ENCODE results near the gene STRADA. TPM values are rescaled to one million over a fixed set of nuclear protein-coding genes. Genes with fewer than 3 reads are reported as not detected.

Gene STRADA
- total and polyA plus RNA-seq, 8 donors, result 28.1 to 87.5 (median 80.6) TPM

DNA sequence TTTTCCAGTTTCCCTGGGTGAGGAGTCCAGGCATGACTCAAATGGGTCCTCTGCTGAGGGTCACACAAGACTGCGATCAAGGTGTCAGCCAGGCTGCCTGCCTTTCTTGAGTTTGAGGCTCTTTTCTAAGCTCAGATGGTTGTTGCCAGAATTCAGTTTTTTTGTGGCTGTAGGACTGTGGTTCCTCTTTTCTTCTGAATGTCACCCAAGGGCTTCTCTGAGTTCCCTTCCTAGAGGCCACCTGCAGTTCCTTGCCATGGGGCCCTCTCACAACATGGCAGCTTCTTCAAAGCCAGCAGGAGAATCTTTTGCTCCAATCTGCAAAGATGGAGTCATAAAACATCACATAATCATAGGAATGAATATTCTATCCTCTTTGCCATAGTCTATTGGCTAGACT is 59.2 kb downstream of the STRADA start:
- intact Hi-C loops (cut with DNase I), result no loop called here
- DNase-seq (no peak), ATAC-seq (no peak)
- H3K27ac ChIP-seq, result peak overlapping the region in 1 of 2 donors; percentile 41
- no peak overlapping the region for H3K4me3 ChIP-seq
- TF ChIP-seq, protein P1, sequence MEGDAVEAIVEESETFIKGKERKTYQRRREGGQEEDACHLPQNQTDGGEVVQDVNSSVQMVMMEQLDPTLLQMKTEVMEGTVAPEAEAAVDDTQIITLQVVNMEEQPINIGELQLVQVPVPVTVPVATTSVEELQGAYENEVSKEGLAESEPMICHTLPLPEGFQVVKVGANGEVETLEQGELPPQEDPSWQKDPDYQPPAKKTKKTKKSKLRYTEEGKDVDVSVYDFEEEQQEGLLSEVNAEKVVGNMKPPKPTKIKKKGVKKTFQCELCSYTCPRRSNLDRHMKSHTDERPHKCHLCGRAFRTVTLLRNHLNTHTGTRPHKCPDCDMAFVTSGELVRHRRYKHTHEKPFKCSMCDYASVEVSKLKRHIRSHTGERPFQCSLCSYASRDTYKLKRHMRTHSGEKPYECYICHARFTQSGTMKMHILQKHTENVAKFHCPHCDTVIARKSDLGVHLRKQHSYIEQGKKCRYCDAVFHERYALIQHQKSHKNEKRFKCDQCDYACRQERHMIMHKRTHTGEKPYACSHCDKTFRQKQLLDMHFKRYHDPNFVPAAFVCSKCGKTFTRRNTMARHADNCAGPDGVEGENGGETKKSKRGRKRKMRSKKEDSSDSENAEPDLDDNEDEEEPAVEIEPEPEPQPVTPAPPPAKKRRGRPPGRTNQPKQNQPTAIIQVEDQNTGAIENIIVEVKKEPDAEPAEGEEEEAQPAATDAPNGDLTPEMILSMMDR (IDR thresholded peaks at IDR 0.05), result no peak
- H3K9me3 ChIP-seq, result no peaks in the 10 kb centered on the region
- H3K27me3 ChIP-seq, result no peaks in the 10 kb centered on the region
- peaks cover 8 to 40% of the 10 kb centered on the region in 2 donors for H3K4me1 ChIP-seq
- peaks cover 0 to 78% of the 10 kb centered on the region in 2 donors for H3K36me3 ChIP-seq

DNA sequence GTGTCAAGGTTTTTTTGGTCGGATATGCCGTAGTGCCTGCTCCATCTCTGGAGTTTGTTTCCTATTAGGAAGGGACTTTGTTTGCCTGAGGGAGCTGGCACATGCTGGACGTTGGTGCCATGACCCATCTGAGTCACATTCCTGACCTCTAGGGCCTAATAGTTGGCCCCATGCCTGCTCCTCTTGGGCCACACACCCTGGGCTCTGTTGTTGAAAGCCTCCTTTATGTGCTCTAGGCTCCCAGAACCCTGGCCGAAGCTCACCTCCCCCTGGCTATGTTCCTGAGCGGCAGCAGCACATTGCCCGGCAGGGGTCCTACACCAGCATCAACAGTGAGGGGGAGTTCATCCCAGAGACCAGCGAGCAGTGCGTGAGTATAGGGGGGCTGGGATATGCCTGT is 60.1 kb downstream of the STRADA start:
- H3K36me3 ChIP-seq, result peaks cover 0 to 80% of the 10 kb centered on the region in 2 donors
- DNase-seq (no peak), ATAC-seq (peak; percentile 59)
- no peaks in the 10 kb centered on the region for H3K9me3 ChIP-seq
- peak overlapping the region; percentile 16 to 41 for H3K27ac ChIP-seq
- no peaks in the 10 kb centered on the region for H3K27me3 ChIP-seq
- TF ChIP-seq, protein P1 (IDR thresholded peaks at IDR 0.05), result no peak
- intact Hi-C loops (cut with DNase I), result no loop called here
- H3K4me1 ChIP-seq, result peaks cover 12 to 49% of the 10 kb centered on the region in 2 donors
- no peak overlapping the region for H3K4me3 ChIP-seq

DNA sequence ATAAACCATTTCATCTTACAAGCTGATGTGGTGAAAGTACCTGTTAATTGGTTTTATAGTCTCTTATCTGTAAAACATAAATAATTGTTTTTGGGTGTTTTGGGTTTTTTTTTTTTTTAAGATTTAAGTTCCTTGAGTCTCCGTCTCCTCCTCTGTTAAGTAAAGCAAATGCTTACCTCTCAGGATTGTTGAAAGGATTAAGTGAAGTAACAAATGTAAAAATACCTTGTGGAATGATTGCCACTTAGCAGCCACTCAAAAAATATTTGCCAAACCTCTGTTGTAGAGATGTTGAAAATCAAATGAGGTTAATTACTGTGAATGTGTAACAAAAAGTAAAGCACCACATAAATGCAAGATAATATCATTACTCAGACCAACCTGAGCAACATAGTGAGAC is 60.9 kb downstream of the STRADA start:
- ATAC-seq (peak; percentile 61), DNase-seq (no peak)
- Histone ChIP-seq H3K9me3 (no peaks in the 10 kb centered on the region), H3K27me3 (no peaks in the 10 kb centered on the region), H3K4me3 (no peak overlapping the region), H3K36me3 (peaks cover 0 to 74% of the 10 kb centered on the region in 2 donors), H3K27ac (peak overlapping the region; percentile 30 to 36), H3K4me1 (peaks cover 20 to 57% of the 10 kb centered on the region in 2 donors)
- TF ChIP-seq, protein P1 (IDR thresholded peaks at IDR 0.05), result no peak
- intact Hi-C loops (cut with DNase I), result no loop called here

DNA sequence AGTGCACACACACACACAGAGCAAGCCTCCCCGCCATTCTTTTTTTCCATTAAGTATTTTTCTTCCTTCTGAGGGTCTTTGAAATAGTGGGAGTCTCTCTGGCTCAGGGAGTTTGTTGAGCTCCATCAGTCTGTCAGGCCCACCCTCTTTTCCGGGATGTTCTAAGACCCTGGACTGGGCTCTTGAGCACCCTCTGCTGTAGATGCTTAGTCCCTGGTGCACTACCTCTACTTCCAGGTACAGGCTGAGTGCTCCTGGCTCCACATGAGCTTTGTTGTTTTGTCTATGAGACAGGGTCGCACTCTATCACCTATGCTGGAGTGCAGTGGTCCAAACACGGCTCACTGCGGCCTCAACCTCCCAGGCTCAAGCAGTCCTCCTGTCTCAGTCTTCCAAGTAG is 62.4 kb downstream of the STRADA start:
- DNase-seq (no peak), ATAC-seq (no peak)
- H3K4me1 ChIP-seq, result peaks cover 32 to 65% of the 10 kb centered on the region in 2 donors

DNA sequence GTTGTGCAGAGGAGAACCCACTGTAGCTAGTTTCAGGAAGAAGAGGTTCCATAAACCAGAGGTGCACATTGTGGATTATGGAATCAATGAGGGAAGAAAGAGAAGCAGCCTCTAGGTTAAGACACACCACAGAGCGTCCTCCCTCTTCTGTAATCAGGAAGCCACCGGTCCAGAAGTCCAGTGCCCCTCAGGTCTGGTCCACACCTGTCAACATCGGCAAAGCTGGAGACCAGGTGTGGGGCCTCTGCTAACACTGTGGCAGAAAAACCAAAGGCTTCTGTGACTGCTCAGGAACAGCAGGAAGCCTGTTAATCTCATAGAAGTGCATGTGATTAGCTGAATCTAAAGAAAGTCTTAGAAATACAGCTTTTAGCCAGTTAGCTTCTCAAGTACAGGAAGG is 65.0 kb downstream of the STRADA start:
- Histone ChIP-seq H3K36me3 (peaks cover 0 to 54% of the 10 kb centered on the region in 2 donors), H3K4me3 (no peak overlapping the region), H3K27me3 (no peaks in the 10 kb centered on the region), H3K9me3 (no peaks in the 10 kb centered on the region), H3K27ac (peak overlapping the region; percentile 81 to 89), H3K4me1 (peaks cover 31 to 56% of the 10 kb centered on the region in 2 donors)
- ATAC-seq, result no peak
- no peak for DNase-seq
- intact Hi-C loops (cut with DNase I), result no loop called here
- TF ChIP-seq, protein P1 (IDR thresholded peaks at IDR 0.05), result no peak

More for the DNA sequence above, 62.4 kb downstream of the STRADA start:
- Histone ChIP-seq H3K36me3 (peaks cover 0 to 63% of the 10 kb centered on the region in 2 donors), H3K4me3 (no peak overlapping the region), H3K9me3 (no peaks in the 10 kb centered on the region), H3K27ac (no peak overlapping the region), H3K27me3 (no peaks in the 10 kb centered on the region)
- TF ChIP-seq, protein P1 (IDR thresholded peaks at IDR 0.05), result no peak
- intact Hi-C loops (cut with DNase I), result no loop called here

Data from left lung (tissue), 10 donors.